ENCODE measurements around the gene IDUA. TPM values are rescaled to one million over a fixed set of nuclear protein-coding genes. Genes with fewer than 3 reads are reported as not detected.
"Not testable (repeated sequence)": the region's sequence is repeated elsewhere in the genome, so short reads cannot be mapped to it uniquely, and the experiment has no call there.

Gene IDUA
- total RNA-seq, 2 donors from 2014 or later, result 15.7 to 17.5 TPM

- H3K4me1 Mint-ChIP-seq (ENCODE audit: low read depth in 2 of 2), result peaks cover 10% of the 10 kb centered on the region in 2 donors
- H3K4me3 Mint-ChIP-seq, result no peak overlapping the region
- no peak for ATAC-seq
- peak; percentile 46 for DNase-seq (ENCODE audit: low spot score)
- peaks cover 5 to 24% of the 10 kb centered on the region in 2 donors for H3K27me3 Mint-ChIP-seq
- no peak overlapping the region for H3K27ac Mint-ChIP-seq
- H3K9me3 Mint-ChIP-seq, result no peaks in the 10 kb centered on the region
- no peaks in the 10 kb centered on the region for H3K36me3 Mint-ChIP-seq
Observed at GRCh38 chr4:1052231-1052671, 65.4 kb downstream of the IDUA start.

- Mint-ChIP-seq H3K27me3 (peaks cover 0 to 21% of the 10 kb centered on the region in 2 donors), H3K9me3 (no peaks in the 10 kb centered on the region), H3K4me1 (ENCODE audit: low read depth in 2 of 2) (peaks cover 10% of the 10 kb centered on the region in 2 donors), H3K27ac (no peak overlapping the region), H3K36me3 (no peaks in the 10 kb centered on the region), H3K4me3 (no peak overlapping the region)
- no peak for ATAC-seq
- DNase-seq (ENCODE audit: low spot score), result no peak
Observed at GRCh38 chr4:1053080-1053661, 66.3 kb downstream of the IDUA start.

- not testable (repeated sequence) for H3K4me3 Mint-ChIP-seq; ATAC-seq; DNase-seq (ENCODE audit: low spot score); H3K36me3 Mint-ChIP-seq; H3K9me3 Mint-ChIP-seq; H3K27ac Mint-ChIP-seq
- Mint-ChIP-seq H3K27me3 (peaks cover 0 to 16% of the 10 kb centered on the region in 2 donors), H3K4me1 (ENCODE audit: low read depth in 2 of 2) (peaks cover 10% of the 10 kb centered on the region in 2 donors)
Observed at GRCh38 chr4:1053891-1054290, 67.0 kb downstream of the IDUA start.

Other genes starting within 250 kb of the IDUA start
- not detected for gene CPLX1, start 160.9 kb upstream of the IDUA start, total RNA-seq
- 100 to 1,000 TPM; 168 to 234 TPM for gene GAK, start 54.7 kb upstream of the IDUA start, total RNA-seq
- gene TMEM175, start 54.6 kb upstream of the IDUA start, total RNA-seq, result 10 to 100 TPM; 26.5 to 29.2 TPM
- 10 to 100 TPM; 15.4 to 19.6 TPM for gene DGKQ, start 13.5 kb upstream of the IDUA start, total RNA-seq
- gene SLC26A1, start 6.4 kb downstream of the IDUA start, total RNA-seq, result under 1 TPM in 1 of 2 donors, not detected in 1; 0.88 TPM
- 10 to 100 TPM; 15.2 to 16.6 TPM for gene FGFRL1, start 24.6 kb downstream of the IDUA start, total RNA-seq
- gene RNF212, start 126.5 kb downstream of the IDUA start, total RNA-seq, result 1 to 10 TPM in 1 of 2 donors, under 1 TPM in 1; 0.89 to 1.5 TPM
- 10 to 100 TPM in 1 of 2 donors, 1 to 10 TPM in 1; 1.5 to 13.6 TPM for gene SPON2, start 185.5 kb downstream of the IDUA start, total RNA-seq